ENCODE results near the gene DSCAM.
"Not testable (repeated sequence)": the region's sequence is repeated elsewhere in the genome, so short reads cannot be mapped to it uniquely, and the experiment has no call there.

DSCAM gene

DNA sequence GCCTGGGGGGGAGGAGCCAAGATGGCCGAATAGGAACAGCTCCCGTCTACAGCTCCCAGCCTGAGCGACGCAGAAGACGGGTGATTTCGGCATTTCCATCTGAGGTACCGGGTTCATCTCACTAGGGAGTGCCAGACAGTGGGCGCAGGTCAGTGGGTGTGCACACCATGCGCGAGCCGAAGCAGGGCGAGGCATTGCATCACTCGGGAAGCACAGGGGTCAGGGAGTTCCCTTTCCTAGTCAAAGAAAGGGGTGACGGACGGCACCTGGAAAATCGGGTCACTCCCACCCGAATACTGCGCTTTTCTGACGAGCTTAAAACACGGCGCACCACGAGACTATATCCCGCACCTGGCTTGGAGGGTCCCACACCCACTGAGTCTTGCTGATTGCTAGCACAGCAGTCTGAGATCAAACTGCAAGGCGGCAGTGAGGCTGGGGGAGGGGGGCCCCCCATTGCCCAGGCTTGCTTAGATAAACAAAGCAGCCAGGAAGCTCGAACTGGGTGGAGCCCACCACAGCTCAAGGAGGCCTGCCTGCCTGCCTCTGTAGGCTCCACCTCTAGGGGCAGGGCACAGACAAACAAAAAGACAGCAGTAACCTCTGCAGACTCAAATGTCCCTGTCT, 813.7 kb downstream of the DSCAM start:
- DNase-seq = not testable (repeated sequence)

DNA sequence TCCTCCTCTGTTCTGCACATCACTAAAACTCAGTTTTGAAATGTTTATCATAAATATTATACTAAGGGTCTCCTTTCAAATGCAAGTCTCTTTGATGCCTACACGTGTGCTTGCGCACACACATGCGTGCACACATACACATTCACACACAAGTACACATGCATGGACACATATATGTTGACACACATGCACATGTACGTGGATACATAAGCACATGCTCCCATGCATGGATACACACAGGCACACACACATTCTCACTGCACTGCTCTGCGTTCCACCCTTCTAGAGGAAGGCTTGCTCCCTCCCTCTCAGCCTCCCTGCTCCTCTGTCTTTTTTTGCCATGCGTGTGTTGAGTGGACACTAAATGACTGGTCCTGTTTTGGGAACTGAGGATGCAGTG, 817.1 kb downstream of the DSCAM start:
- DNase-seq = peak; percentile 7

- DNase-seq = not testable (repeated sequence)
These were observed 818.6 kb downstream of the DSCAM start for GRCh38 chr21:40028393-40028792.

- no peak for DNase-seq
These were observed 825.2 kb downstream of the DSCAM start for GRCh38 chr21:40021558-40022351.

DNA sequence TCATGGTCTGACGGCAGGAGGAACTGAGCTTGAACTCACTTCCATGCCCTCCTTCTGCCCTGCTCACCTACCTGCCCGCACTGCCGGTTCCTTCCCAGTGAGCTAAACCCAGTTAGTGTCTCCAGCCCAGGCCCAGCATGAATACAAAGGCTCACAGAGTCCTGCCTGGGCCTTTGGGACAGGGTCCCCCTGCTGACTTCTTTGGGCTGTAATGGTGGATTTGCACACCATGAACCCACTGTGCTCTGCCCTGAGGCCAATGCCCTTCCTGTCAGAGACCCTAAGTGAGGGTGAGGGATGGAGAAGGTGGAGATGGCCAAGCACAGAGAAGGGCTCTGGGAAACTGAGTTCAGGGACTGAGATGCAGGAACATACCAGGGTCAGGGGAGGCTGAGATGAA, 826.3 kb downstream of the DSCAM start:
- no peak for DNase-seq

GRCh38 chr21:40018871-40019475, 828.0 kb downstream of the DSCAM start:
- DNase-seq = no peak

DNA sequence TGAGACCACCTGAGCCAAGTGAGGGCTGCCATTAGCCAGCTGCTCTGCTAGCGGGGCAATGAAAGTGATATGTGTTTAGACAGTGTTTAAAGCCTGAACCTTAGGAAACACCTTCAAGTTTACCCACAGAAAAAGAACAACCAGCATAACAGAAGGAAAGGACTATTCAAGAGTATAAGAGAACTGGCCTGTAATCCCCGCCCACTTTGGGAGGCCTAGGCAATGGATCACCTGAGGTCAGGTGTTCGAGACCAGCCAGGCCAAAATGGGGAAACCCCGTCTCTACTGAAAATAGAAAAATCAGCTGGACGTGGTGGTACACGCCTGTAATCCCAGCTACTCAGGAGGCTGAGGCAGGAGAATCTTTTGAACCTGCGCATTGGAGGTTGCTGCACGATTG, 830.3 kb downstream of the DSCAM start:
- no peak for DNase-seq

GRCh38 chr21:40016234-40016633, 830.7 kb downstream of the DSCAM start:
- DNase-seq = no peak

GRCh38 chr21:40015818-40016217, 831.1 kb downstream of the DSCAM start:
- no peak for DNase-seq

GRCh38 chr21:40014394-40014793, 832.6 kb downstream of the DSCAM start:
- no peak for DNase-seq

- no peak for DNase-seq
These were observed 833.8 kb downstream of the DSCAM start for GRCh38 chr21:40013001-40013735.

DNA sequence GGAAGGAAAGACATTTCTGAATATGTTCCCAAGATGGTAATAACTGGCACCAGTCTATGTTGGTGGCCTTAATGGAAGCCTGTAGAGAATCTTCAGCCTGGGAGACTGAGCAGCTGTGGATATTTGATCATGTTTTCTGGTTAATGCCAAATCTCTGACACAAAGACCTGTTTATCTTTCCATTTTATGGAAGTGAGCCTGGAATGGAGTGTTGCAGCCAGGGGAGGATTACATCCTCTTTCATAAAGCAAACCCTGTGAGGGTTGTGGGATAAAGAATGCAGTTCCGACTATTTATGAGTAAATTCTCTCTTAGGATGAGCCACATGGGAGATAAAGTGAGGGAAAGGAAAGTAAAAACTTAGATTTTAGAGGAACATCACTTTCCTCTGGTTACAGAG, 835.6 kb downstream of the DSCAM start:
- no peak for DNase-seq

GRCh38 chr21:40002978-40003377, 844.0 kb downstream of the DSCAM start:
- no peak for DNase-seq

- no peak for DNase-seq
These were observed 862.5 kb downstream of the DSCAM start for GRCh38 chr21:39984286-39984991.

DNA sequence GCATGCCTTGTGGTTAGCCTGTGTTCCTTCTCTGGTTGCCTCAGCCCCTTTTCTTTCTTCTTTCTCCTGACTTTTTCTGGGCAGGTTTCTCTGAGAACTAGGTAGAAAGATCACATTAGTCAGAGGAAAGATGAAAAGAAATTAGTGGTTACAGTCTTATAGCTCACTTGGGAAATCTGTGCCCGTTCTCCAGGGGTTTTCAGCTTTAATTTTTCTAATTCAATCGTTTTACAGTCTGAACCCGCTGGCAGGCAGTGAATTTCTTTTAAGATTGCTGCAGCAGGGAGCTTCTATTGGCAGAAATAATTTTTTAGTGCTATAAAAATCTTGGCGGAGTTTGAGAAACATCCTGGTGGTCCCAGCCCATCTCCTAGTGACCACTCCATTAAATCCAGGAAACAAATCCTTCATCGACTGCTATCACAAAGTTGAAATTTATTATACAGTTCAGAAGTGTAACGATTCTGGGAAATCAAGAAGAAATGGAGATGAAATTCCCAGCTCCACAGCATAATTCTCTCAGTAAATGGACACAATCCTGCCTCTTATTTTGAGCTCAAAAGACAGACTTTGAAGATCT, 866.6 kb downstream of the DSCAM start:
- DNase-seq = no peak

- DNase-seq = no peak
These were observed 867.6 kb downstream of the DSCAM start for GRCh38 chr21:39979321-39979720.

DNA sequence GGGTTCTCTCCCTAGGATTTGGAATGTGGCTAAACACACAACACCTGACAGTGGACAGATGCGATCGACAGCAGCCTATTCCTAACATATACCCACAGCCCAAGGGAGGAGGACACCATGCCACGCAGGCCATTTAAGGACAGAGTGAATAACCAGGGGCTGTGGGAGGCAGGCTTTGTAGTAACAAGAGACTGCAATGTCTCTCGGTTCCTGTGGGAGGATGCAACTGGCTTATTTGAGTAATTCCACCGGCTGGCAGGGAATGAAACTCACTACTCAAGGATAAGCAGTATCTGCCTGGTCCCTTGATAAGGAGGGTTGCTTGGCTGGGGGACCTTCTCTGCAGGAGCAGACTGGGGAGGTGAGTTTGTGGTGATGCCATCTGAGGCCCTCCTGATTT, 870.2 kb downstream of the DSCAM start:
- DNase-seq = no peak

DNA sequence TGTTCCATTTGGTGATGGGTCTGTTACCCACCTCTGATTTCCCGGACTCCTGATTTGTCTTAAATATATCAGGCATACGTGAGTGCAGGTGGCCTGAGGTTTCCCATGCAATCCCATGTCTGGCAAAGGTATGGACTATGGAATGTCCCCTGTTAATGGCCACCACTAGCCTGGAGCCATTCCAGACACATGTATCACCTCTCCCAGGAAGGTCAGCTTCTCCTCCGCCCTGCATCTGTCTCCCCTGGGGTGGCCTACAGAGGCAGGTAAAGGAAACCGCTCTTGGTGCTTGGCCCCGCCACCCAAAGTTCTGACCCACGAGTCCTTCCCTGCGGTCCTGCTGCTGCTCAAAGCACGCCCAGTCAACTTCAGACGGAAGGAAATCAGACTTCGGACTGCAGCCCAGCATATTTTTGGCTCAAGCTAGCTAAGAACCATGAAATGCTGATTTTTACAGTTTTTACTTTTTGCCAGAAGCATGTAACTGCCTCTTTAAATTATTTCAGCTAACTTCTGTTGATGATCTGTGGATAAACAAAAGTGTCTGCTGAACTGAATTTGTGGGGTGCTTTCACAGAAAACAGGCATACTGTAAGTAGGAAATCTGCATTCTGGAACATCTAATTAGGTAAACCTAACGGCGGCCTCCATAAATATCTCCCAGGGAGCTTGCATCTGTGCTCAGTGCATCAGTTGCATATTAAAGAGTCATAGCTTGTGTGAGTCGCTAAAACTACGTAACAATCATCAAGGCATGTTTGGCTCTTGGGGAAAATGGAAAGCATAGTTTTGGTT, 873.8 kb downstream of the DSCAM start:
- DNase-seq = no peak

DNA sequence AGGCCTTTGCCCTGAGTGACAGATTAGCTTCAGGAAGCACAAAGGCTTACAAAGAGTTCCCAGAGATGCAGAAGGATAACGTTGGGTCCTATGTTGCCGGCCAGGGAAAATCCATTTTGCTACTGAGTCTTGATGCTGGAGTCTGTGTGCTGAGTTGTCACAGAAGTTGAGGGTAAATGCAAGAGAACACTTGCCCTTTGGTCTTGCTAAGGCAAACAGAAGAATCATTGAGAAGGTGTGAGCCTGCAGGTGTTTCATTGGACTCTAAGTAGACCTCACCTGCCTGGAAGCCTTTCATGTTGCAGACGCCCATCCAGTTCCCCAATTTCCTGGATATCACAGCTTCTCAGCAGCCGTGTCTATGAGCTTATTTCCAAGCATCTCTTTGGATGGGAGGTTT, 874.5 kb downstream of the DSCAM start:
- DNase-seq = no peak

DNA sequence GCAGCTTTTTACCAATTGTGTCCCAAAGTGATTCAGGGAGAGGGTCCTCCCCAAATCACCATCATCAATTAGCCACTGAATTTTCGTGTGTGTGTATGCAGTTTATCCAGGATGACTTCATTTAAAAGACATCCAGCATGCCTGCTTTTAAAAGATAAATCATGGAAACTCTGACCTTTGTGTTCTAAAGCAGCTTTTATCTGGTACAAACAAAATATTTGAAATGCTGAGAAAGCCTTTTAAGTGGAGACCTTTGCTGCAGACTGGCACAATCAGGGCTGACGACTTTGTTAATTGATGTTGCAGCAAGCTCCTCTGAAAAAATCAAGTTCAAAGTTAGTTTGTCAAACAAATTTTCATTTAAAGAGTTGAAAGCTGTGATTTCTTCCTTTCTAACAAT, 875.0 kb downstream of the DSCAM start:
- no peak for DNase-seq

DNA sequence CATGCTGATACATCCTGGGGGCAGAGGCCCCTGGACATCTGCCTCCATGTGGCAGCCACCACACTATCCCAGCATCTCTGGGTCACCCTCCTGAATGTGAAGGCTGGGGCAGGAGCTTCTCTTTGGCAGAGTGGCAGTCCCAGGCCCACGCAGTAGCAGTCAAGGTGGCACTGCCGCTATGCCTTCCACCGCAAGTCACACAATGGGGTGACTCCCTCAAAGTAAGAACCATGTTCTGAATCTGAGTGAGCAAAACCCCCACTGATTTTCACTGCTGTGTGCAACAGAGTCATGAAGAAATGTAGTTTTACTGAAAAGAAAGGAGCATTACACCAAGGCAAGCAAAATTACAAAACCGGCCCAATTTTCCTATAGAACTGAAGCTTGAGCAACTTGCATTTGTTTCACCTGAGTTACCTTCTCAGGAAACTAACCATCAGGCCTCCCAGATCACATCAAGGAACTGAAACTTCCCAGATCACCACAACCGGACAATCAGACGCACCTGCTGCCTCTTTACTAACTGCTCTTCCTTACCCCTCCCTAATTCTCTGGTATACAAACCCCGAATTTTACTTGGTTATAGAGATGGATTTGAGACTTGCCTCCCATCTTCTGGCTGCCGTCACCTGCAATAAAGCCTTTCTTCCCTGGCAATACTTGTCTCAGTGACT, 877.1 kb downstream of the DSCAM start:
- no peak for DNase-seq

All from islet precursor cell (in vitro differentiated cells).